RKO (cell line): ENCODE data around the gene VCAN.

ENCODE experiments used
- DNase-seq: peaks from one replicate; pipeline ENCODE4 v3.0.0-alpha.2; 2016; ENCODE audit warnings: low spot score

VCAN gene

DNA sequence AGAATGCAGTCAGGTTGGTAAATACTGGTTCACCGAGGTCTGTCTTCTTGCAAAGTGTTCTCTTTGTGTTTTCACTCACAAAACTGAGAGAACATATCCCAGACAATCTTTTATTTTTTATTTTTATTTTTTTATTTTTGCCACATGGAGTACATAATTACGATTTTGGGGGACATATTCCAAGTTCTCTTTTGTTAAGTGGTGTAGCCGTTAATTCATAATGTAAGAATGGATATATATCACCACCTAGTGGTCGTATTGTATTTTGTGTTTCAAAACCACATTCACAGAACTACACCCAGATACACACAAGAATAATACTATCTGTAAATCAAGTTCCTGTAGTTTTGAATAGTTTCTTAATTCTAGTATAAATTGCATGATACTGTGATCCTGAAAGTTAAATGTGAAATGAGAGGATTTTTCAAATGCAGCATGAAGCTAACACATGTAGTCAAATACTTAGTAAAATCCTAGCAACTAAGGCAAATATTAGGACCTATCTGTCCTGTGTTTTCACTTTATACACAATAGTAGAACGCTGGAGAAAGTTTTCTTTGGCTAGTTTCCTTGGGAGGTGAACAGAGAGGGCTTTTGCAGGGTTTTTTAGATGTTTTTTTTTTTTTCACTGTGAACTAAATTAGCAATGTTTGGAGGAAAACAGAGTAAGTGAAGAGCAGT is 92.7 kb downstream of the VCAN start:
- peak; percentile 48 for DNase-seq

DNA sequence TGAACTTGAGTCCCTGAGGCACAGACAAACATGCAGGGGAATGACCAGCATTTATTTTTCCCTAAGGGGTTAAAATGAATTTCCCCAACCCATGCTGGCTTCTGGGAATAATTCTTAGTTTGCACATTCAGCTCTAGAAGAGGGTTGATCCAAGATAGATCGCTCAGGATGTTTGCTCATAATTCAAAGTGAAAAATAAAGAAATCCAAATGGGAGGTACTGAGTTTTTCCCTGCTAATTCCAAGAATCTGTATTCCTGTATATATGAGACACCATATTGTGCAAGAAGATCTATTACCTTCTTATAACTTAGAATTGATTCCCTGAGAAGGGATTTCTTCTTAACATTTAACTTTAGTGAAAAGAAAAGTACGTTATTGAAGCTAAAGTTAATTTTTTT is 96.2 kb downstream of the VCAN start:
- DNase-seq, result no peak

DNA sequence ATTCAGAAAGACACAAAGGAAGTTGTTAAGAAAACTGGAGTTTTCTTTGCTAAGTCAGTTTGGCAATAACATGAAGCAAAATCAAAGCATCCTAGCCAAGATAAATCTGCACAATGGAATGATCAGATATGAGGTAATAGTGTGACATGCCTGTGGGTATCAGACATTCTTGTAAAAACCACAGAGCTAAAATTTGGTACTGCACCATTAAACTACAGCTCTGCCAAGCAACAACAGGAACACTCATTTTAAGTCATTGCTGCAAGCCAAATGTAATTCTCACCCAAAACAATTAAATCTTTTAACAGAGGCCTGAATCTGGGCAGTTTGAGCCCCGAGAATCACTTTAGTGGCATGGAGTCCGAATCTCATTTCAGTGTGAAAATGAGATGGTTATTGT is 96.6 kb downstream of the VCAN start:
- peak; percentile 25 for DNase-seq

DNA sequence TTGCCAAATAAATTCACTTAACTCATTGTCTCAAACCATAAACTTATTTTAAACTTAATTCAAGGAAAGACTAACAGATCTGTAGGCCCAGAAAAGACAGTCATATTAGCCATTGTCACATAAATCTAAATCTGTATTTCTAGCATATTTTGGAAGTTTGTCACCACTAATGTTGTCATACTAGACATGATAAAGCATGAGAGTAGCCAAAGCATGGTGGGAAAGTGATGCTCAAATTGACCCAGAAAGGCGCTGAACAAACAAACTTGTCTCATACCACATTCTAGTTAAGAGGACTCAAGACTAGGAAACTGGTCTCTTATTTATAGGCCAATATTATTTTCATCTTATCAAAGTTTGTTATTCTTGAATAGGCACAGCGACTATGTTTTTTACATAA is 99.4 kb downstream of the VCAN start:
- DNase-seq, result peak; percentile 5

DNA sequence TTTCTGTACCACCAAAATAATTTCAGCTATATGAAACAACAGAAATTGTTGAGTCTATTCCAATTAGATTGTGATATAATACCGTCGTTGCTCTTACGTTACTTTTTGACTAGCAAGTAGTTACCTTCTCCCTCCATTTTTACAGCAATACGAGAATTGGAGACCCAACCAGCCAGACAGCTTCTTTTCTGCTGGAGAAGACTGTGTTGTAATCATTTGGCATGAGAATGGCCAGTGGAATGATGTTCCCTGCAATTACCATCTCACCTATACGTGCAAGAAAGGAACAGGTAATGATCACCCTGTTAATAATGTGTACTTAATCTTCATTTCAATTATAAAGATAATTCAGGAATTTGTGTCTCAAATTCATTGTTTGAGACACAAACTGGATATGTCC is 100.7 kb downstream of the VCAN start:
- no peak for DNase-seq

DNA sequence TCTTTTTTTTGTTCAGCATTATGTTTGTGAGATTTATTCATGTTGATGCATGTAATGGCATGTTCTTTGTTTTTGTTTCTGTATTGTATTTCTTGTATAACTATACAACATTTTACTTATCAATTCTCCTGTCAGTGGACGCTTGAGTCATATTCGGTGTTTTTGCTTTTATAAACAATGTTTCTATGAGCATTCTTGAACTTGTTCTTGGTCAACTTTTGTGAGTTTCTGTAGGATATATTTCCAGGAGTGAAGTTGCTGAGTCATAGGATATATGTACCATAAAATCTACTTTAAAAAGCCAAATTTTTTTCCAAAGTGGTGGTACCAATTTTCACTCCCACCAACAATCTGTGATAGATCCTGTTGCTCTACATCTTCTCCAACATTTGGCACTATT is 104.8 kb downstream of the VCAN start:
- DNase-seq, result no peak

DNA sequence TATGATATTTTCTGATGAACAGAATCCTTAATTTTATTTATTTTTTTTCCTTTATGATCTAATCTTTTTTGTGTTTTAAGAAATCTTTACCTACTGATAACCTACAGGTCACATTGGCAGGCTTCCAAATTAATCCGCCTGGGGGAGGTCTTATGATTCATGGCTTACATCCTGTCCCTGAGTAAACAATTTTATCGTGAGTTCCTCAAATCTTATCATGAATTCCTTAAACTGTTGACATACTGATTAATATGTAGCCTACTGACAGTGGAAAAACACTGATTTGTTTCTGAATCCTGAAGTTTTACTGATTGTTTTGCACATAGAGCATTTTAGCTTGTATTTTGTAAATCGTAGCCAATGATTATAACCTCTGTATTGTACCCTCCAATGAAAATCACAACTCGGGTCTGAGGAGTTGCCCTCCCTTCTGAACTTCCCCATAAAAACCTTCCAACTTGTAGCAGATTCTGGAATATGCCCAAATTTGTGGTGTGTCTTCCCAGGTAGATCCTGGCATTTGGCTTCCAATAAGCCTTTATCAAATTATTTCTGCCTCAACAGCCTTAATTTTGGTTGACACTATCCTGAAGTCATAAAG is 105.6 kb downstream of the VCAN start:
- DNase-seq, result no peak

DNA sequence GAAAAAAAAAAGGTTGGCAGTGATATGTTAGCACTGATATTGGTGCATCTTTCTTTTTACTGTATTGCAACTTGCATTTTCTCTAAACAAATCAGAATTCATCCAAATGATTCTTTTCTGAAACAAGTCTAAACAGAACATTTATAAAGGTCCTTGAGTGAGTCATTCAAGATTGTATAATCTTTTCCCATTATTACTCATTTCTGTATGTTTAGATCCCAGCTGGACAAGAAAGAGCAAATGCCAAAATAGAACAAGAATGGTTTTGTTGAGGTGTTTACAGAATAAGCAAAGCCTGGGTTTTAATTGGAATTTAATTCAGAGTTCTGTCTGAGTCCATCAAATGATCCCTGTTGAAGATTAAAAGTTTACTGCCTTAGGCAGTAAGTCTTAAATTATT is 112.3 kb downstream of the VCAN start:
- peak; percentile 20 for DNase-seq

DNA sequence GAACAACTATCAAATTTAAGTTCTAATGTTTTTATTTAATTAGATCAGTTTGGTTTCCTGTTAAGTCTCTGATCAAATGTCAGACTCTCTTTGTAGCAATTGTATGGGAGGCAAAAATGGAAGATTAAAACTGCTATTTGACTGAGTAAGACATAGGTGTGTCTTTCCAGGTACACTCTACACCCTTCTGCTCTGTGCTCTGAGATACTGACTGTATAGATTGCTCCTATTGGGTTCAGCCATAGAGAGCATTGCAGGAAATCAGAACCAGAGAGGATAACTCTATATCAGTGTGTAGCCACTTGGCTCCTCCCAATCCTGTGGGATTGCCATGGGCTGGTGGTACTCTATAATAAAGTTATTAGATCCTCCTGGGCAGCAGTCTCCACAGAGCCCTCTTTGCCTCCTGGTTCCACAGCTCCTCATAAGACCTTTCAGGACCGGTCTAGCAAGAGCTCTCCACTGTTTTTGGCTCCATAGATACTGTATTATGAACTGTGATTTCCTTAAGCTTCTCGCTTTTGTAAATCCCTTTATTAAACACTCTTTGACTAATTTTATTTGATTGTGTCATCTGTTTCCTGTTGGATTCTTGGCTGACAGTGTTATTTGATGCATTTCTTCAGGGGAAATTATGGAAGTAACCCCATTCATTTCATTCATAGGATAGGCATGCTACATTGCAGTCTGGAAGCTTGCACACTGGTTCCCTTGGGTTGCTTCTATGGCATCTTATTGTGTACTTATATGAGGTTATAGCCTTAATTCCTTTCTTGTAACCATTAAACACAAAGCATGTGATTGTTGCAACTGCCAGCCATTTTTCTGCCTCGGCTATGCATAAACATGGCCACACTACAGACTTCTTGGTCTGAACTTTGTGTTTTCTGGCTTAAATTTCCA is 115.6 kb downstream of the VCAN start:
- no peak for DNase-seq

DNA sequence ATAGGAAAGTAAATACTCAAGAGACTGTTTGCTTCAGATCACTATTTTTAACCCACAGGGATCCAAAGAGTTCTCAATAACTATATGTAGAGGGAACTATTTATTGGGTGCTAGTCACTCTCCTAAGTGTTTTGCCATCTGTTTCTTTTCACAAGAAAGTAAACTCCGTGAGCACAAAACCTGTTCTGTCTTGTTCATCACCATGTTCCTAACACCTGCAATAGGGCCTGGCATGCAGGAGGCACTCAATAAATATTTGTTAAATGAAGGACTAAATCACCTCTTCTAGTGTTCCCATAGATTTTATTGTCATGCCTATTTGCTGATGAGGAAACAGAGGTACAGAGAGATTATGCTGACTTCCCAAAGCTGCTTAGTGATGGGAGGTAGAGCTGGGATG is 118.2 kb downstream of the VCAN start:
- DNase-seq, result no peak

DNA sequence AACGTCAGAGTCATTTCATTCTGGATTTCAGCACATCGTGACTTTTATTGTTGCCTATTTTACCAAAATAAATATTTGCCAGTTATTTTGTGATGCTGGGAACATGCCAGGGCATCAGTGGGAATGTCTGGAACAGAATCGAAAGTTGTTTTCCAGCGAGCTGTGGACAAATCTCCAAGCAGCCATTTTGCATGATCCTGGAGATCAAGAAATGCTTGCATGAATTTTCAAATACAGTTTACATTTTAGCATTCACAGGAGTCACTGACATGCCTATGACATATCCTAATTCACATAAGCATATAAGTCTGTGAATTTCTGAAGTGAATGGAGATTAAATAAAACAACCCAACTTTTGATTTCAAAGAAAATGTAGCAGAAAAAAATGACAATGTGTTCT is 119.4 kb downstream of the VCAN start:
- no peak for DNase-seq

DNA sequence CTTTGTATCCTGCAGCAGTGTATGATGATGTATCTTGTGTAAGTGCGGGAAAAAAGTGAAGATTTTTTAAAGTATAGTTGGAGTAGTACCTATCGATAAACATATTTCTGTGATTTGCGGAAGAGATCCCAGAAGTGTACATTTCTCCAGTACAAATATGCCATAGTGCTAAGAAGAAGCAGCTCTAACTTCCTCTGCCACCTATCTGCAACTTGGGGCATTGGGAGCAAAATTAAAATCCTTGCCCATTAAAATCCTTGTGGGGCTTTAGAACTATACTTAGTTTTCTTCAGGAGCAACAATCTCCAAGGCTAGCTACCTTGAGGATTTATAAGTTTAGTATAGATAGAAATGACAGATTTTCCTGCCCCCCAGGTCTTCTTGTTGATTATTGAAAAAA is 123.7 kb downstream of the VCAN start:
- peak; percentile 8 for DNase-seq

DNA sequence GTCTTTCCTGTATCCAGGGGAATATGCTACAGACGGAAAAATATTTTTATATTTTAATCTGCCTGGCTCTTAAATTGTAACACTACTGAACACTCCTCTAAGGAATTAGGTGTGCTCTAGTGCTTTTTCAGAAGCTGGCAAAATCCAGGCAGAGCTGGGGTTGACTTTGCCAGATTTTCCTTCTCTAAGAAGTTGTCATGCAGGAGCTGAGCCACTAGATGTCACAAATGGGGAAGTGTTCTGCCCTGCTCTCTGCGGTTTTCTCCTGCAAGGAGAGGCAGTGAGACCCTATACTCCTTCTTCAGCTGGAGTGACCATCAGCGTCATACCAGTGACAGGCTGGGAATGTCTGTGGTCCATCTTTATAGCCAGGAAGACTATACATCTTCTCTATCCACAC is 136.6 kb downstream of the VCAN start:
- DNase-seq, result peak; percentile 60

DNA sequence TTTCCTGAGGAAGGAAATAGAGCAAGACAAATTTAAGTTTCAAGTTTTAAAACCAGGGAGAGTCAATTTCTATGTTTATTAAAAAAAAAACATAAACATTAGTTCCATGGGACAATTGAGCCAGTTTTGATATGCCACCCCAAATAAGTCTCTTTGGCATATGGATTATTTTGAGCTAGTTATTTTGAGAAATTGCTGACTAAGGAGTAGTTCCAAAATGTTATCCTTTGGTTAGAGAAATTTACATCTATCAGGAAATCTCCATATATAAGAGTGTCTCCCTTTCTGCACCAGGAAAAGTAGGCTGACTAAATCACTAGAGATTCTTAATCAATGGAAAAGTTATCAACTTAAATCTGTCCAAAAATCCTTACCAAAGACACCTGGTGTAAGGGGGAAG is 143.3 kb downstream of the VCAN start:
- no peak for DNase-seq

DNA sequence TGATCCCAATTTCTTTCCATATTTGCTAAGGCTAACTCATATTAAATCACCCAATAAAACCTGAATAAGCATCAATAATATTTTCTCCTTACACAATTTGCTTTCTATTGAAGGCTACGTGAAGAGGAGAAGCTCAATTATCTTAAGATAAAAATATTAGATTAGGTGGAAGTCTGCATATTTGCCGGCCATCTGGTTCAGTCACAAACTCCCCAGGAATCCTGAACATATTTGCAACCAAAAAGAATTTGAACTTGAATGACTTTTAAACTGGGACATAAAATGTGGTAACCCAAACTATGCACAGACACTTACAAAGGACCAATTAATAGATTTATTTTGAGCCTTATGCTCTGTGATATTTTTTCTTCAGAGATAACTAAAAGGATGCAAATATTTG is 156.8 kb downstream of the VCAN start:
- DNase-seq, result no peak
